Activated CD8-positive, alpha-beta memory T cell treated with anti-CD3 and anti-CD28 coated beads for 4 hours (primary cell): ENCODE data around the gene NEAT1.
A peak's percentile ranks its signal among the peaks of the same experiment; 100 is the strongest.

ENCODE experiments used
- DNase-seq, 2 donors: peaks; one replicate each; pipeline ENCODE4 v3.0.0-alpha.2; 2020; ENCODE audit warnings: low read depth in 2 of 2

NEAT1 gene

DNA sequence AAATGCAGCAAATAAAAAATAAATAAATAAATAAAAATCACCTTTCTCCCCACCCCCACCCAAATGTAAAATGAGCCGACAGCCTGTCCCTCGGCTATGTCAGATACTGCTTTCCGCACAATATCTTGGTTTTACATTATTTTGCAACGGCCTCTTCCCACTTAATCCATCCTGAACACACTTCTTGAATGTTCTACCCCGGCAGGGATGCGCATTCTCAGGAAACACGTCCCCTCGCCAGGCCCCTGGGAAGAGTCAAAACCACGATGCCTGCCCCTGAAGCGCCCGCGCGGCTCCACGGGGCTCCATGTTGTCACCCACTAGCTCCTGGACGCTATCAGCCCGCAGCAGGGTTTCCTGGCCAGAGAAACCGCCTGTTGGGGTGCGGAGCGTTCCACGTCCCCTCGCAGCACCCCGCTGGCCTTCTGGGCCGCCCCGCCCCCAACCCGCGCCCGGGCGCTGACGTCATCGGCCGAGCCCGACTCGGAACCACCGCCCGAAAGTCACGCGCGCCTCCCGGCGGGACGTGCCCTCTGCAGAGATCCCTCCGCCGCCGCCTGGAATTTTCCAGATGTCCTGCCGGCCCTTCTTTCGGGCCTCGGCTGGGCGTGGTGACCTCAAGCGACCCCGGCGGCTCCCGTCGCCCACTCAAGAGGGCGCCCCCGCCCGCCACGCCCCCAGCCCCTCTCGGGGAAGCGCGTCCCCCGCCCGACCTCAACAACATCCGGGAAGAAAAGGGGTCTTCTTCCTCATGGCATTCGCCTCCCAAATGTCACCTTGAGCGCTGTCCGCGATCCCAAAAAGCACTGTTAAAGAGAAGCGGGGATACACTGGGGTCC is 585 bp upstream of the NEAT1 start:
- peak; percentile 84 to 86 for DNase-seq

GRCh38 chr11:65423516-65424204 is 1.1 kb downstream of the NEAT1 start:
- no peak for DNase-seq

DNA sequence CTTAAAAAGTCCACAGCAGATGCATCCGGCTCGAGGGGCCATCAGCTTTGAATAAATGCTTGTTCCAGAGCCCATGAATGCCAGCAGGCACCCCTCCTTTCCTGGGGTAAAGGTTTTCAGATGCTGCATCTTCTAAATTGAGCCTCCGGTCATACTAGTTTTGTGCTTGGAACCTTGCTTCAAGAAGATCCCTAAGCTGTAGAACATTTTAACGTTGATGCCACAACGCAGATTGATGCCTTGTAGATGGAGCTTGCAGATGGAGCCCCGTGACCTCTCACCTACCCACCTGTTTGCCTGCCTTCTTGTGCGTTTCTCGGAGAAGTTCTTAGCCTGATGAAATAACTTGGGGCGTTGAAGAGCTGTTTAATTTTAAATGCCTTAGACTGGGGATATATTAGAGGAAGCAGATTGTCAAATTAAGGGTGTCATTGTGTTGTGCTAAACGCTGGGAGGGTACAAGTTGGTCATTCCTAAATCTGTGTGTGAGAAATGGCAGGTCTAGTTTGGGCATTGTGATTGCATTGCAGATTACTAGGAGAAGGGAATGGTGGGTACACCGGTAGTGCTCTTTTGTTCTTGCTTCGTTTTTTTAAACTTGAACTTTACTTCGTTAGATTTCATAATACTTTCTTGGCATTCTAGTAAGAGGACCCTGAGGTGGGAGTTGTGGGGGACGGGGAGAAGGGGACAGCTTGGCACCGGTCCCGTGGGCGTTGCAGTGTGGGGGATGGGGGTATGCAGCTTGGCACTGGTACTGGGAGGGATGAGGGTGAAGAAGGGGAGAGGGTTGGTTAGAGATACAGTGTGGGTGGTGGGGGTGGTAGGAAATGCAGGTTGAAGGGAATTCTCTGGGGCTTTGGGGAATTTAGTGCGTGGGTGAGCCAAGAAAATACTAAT is 1.9 kb downstream of the NEAT1 start:
- DNase-seq: no peak

DNA sequence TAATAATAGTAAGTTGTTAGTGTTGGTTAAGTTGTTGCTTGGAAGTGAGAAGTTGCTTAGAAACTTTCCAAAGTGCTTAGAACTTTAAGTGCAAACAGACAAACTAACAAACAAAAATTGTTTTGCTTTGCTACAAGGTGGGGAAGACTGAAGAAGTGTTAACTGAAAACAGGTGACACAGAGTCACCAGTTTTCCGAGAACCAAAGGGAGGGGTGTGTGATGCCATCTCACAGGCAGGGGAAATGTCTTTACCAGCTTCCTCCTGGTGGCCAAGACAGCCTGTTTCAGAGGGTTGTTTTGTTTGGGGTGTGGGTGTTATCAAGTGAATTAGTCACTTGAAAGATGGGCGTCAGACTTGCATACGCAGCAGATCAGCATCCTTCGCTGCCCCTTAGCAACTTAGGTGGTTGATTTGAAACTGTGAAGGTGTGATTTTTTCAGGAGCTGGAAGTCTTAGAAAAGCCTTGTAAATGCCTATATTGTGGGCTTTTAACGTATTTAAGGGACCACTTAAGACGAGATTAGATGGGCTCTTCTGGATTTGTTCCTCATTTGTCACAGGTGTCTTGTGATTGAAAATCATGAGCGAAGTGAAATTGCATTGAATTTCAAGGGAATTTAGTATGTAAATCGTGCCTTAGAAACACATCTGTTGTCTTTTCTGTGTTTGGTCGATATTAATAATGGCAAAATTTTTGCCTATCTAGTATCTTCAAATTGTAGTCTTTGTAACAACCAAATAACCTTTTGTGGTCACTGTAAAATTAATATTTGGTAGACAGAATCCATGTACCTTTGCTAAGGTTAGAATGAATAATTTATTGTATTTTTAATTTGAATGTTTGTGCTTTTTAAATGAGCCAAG is 2.7 kb downstream of the NEAT1 start:
- DNase-seq: peak; percentile 68 to 84

- DNase-seq: no peak
Observed at GRCh38 chr11:65425971-65426838, 3.6 kb downstream of the NEAT1 start.

DNA sequence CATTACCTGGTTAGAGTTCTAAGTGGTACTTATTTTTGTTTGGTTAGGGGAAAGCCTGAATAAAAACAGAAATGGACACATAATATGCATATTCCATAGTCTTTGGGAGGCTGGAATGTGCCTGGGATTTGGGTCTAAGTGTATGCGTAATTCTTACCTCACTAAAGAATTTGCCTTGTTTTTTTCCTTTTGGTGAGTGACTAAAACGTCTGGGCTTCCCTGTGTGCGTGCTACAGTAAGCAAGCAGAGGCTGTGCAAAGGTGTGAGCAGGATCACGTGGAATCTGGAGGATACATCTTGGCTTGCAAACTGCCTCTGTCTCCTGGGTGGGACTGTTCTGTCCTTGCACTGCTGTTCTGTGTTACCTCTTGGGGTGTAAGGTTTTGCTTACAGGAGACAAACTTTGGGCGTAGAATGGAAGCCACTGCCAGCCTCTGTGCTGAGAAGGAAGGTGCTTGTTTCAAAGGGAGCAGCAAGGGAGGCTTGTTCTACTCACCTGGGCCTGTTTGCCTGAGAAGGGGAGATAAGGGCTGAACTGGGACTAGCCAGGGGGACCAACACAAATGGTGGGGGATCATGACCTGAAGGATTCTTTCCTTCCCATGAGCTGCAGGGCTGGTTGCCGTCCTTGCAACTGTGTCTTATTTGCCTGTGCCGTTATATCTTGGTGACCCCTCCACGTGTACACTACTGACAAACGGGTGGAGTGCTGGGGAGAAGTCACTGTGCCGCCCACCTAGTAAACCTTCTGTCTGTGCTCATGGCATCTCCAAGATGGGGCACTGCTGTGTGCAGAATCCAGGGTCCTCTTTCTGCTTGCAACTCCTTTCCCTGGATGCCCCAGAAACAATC is 4.5 kb downstream of the NEAT1 start:
- no peak for DNase-seq

GRCh38 chr11:65427691-65428577 is 5.3 kb downstream of the NEAT1 start:
- no peak for DNase-seq

DNA sequence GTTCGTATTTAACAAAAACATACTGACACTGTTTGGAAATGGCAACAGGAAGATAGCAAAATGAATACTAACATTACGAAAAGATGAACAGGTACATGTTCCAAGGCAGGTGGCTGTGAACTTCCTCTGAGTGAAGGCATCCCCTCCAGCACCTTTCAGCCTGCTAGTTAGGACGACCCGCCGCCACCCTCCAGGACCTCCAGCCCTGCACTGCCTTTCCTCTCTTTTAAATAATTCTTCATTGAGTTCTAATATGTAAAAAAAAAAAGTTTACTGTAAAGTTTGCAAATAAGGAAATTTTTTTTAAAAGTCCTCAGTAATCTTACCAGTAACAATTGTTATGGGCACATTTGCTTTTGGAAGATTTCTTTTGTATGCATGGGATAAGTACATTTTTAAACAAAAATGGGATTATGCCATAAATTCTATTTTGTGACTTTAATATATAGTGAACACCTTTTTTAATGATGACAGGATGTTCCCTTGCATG is 6.0 kb downstream of the NEAT1 start:
- DNase-seq: no peak

DNA sequence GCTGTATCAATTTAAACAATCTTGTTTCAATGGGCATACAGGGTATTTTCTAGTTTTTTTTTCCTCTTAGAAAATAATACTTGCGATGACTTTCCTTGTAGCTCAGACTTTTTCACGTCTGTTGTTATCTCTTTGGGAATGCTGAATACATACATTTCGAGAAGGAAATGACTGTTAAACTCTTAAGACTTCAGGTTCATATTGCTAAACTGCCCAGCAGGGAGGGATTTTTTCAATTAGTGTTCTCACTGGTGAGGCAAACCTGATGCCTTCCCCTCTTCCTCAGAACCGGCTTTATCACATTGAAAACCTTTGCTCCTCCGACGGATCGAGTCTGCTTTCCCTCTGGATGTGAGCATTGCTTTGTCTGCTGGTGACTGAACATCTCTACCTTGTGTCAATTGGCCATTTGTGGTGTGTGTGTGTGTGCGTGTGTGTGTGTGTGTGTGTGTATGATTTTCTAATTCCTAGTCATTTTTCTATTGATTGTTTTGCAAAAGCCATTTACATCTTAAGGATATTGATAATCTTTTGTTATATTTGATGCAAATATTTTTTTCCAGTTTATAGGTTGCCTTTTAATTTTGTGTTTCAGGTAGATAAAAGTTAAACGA is 6.6 kb downstream of the NEAT1 start:
- no peak for DNase-seq

DNA sequence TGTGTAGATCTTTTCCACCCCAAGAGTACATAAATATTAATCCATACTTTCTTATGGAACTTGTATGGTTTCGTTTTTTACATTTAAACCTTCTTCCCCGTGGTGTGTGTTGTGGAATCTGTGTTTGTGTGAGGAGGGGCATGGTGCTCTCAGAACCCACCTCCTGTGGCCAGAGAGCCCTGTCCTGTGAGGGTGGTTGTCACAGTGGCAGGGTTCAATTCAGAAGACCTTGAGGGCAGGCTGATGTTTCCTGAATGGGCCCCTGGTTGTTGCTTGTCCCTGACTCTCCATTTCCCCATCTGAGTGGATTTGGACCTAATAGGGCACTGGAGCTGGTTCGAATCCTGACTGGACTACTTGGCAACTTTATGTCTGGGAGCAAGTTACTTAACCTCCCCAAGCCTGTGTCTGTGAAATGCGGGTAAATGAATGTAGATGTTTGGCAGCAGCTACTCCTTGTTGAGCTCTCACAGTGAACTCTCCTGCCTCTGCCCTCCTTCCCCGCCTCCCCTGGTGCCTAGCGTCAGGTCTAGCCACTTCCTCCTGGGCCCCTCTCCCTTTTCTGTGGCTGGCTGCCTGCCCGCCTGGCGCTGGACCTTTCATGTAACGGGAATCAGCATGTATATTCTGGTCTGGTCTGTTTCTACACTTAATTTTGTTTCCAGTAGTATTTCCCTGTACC is 7.3 kb downstream of the NEAT1 start:
- DNase-seq: no peak

DNA sequence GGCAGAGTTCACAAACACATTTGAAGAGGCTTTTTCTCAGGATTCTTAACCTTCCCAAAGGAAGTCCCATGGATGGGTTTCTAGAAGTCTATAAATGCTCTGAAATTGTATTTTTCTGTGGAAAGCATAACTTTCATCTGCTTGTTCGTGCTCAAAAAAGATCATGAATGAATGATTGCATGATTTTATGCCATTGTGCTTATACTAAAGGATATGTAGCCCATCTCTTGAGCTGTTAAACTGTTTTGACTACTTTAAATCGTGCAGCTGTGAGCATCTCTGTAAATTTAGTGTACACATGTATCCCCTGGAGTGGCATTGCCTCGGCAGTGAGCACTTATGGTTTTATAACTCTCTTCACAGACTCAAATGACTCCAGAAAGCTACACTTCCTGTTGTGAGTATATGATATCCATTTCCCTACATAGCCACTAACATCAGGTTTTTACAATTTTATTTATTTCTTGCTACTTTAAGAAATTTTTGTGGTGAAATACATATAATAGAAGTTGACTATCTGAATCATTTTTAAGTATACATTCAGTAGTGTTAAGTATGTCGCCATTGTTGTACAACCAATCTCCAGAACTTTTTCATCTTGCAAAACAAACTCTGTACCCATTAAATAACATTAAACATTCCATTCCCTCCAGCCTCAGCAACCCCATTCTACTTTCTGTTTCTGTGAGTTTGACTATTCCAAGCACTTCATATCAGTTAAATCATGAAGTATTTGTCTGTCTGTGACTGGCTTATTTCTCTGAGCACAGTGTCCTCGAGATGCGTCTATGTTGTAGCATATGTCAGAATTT is 8.0 kb downstream of the NEAT1 start:
- no peak for DNase-seq

- DNase-seq: no peak
Observed at GRCh38 chr11:65431451-65432099, 9.0 kb downstream of the NEAT1 start.

GRCh38 chr11:65432100-65432650 is 9.6 kb downstream of the NEAT1 start:
- no peak for DNase-seq

- no peak for DNase-seq
Observed at GRCh38 chr11:65432686-65433582, 10.3 kb downstream of the NEAT1 start.
